Uterus (tissue), 4 donors: ENCODE measurements around the gene CTNND2. TPM values are rescaled to one million over a fixed set of nuclear protein-coding genes. Genes with fewer than 3 reads are reported as not detected.

Experiments used
- DNase-seq, 2 donors: peaks; one replicate each; pipeline ENCODE4 v3.0.0-alpha.2; 2019 to 2020
- H3K27ac ChIP-seq, 2 donors: fragments of 200-600 bp; sonication (generic); 1 replicate in 1 of 2; 2 replicates in 1 of 2; pipeline ENCODE4 v1.5.1; 2016 to 2018
- H3K27me3 ChIP-seq, 2 donors: fragments of 200-600 bp; sonication (generic); one replicate each; pipeline ENCODE4 v1.5.1; 2018 to 2019; ENCODE audit warnings: control low read depth in 1 of 2
- H3K36me3 ChIP-seq, 2 donors: fragments of 200-600 bp; sonication (generic); one replicate each; pipeline ENCODE4 v1.5.1; 2019; ENCODE audit warnings: control low read depth in 1 of 2
- H3K4me1 ChIP-seq, 2 donors: fragments of 200-600 bp; sonication (generic); one replicate each; pipeline ENCODE4 v1.5.1; 2018 to 2019; ENCODE audit warnings: control low read depth in 1 of 2
- H3K4me3 ChIP-seq, 2 donors: fragments of 200-600 bp; sonication (generic); 1 replicate in 1 of 2; 2 replicates in 1 of 2; pipeline ENCODE4 v1.5.1; 2018 to 2019; ENCODE audit warnings: mild to moderate bottlenecking in 1 of 2
- H3K9me3 ChIP-seq, 2 donors: fragments of 200-600 bp; sonication (generic); one replicate each; pipeline ENCODE4 v1.5.1; 2019; ENCODE audit warnings: control low read depth in 1 of 2
- POLR2A ChIP-seq, 2 donors: fragments of 450-650 bp; IDR thresholded peaks; one replicate each; pipeline ENCODE4 v1.6.1; 2016; ENCODE audit warnings: antibody characterized with exemption in 2 of 2, mild to moderate bottlenecking in 1 of 2, moderate library complexity in 1 of 2
- intact Hi-C: fragments of 100-400 bp; cut with DNase I; formaldehyde crosslinking; loops from one replicate; pipeline ENCODE4 v1.15.1; 2023; ENCODE audit warnings: low total_unique reads
- total RNA-seq, 4 donors: library from RNA; depleted of rRNA in 3 of 4; stranded (reverse); fragments of >200 nt in 3 of 4; gene quantifications; one replicate each; pipeline versions ENCODE4 v1.1.0 to v1.2.4, GENCODE V29; 2014 to 2023
- TF ChIP-seq, protein P1 (sequence below), 4 experiments: fragments of 200-600 bp in 2 of 4; fragments of 450-650 bp in 2 of 4; sonication (generic) in 2 of 4; IDR thresholded peaks; one replicate each; pipeline ENCODE4 v1.5.1; 2016 to 2019; ENCODE audit warnings: antibody characterized with exemption in 4 of 4, mild to moderate bottlenecking in 2 of 4, moderate library complexity in 1 of 4
- donor health status: DM: yes; HTN: yes; CAD: no.

CTNND2 gene
- total RNA-seq, 4 donors from 2014 or later: 0.49 to 1.2 TPM; not detected in 2

DNA sequence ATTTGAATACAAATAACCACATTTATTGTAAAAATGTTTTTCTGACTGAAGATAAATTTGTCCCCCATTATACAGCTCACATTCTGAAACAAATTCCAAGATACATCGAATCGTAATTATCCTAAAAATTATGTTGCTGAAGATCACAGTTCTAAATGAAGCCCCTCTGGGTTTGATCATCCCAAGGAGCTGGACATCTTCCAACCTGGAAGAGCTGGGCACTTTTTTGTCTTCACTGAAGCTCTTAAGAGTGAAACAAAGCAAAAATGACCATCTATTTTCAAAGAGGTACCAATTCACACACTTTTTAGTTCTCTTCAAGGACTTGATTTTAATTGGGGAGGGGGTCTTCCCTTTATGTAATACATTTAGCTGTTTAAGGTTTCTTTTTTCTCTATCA is 5.5 kb downstream of the CTNND2 start:
- H3K4me3 ChIP-seq: no peak overlapping the region
- no peaks in the 10 kb centered on the region for H3K36me3 ChIP-seq
- H3K27ac ChIP-seq: no peak overlapping the region
- no peaks in the 10 kb centered on the region for H3K27me3 ChIP-seq
- intact Hi-C loops: no loop called here
- no peaks in the 10 kb centered on the region for H3K4me1 ChIP-seq
- TF ChIP-seq POLR2A (IDR thresholded peaks at IDR 0.05): no peak
- TF ChIP-seq, protein P1, sequence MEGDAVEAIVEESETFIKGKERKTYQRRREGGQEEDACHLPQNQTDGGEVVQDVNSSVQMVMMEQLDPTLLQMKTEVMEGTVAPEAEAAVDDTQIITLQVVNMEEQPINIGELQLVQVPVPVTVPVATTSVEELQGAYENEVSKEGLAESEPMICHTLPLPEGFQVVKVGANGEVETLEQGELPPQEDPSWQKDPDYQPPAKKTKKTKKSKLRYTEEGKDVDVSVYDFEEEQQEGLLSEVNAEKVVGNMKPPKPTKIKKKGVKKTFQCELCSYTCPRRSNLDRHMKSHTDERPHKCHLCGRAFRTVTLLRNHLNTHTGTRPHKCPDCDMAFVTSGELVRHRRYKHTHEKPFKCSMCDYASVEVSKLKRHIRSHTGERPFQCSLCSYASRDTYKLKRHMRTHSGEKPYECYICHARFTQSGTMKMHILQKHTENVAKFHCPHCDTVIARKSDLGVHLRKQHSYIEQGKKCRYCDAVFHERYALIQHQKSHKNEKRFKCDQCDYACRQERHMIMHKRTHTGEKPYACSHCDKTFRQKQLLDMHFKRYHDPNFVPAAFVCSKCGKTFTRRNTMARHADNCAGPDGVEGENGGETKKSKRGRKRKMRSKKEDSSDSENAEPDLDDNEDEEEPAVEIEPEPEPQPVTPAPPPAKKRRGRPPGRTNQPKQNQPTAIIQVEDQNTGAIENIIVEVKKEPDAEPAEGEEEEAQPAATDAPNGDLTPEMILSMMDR (IDR thresholded peaks at IDR 0.05): no peak
- H3K9me3 ChIP-seq: no peaks in the 10 kb centered on the region
- no peak for DNase-seq

DNA sequence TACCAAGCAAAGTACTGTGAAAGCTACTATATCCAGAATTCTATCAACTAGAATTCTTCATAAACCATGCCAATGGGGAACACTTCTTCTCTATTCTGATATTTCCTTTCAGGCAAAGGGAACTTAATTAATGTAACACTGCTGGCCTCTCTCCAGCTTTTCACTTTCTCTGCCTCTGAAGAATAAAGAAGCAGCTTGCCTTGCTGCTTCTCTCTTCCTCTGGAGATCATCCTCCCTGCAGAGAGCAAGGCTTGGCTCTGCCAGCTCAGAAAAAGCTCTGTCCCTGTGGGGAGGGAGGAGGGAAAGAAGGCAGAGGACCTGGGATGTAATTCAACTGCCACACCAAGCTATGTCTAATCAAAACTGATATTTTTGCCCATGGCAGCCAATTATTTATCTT is 6.5 kb downstream of the CTNND2 start:
- no peaks in the 10 kb centered on the region for H3K27me3 ChIP-seq
- intact Hi-C loops: no loop called here
- no peak overlapping the region for H3K4me3 ChIP-seq
- no peaks in the 10 kb centered on the region for H3K9me3 ChIP-seq
- DNase-seq: no peak
- H3K4me1 ChIP-seq: no peaks in the 10 kb centered on the region
- no peak overlapping the region for H3K27ac ChIP-seq
- H3K36me3 ChIP-seq: no peaks in the 10 kb centered on the region
- no peak for TF ChIP-seq POLR2A (IDR thresholded peaks at IDR 0.05)
- TF ChIP-seq, protein P1 (IDR thresholded peaks at IDR 0.05): no peak

- intact Hi-C loops: no loop called here
- H3K27me3 ChIP-seq: no peaks in the 10 kb centered on the region
- no peaks in the 10 kb centered on the region for H3K4me1 ChIP-seq
- TF ChIP-seq POLR2A (IDR thresholded peaks at IDR 0.05): no peak
- TF ChIP-seq, protein P1 (IDR thresholded peaks at IDR 0.05): no peak
- H3K9me3 ChIP-seq: no peaks in the 10 kb centered on the region
- H3K27ac ChIP-seq: no peak overlapping the region
- H3K4me3 ChIP-seq: no peak overlapping the region
- no peaks in the 10 kb centered on the region for H3K36me3 ChIP-seq
- DNase-seq: no peak
Measured at GRCh38 chr5:11894992-11895391, 9.3 kb downstream of the CTNND2 start.

- Histone ChIP-seq H3K4me1 (no peaks in the 10 kb centered on the region), H3K9me3 (no peaks in the 10 kb centered on the region), H3K27me3 (no peaks in the 10 kb centered on the region), H3K36me3 (no peaks in the 10 kb centered on the region), H3K27ac (no peak overlapping the region), H3K4me3 (no peak overlapping the region)
- DNase-seq: no peak
- TF ChIP-seq, protein P1 (IDR thresholded peaks at IDR 0.05): no peak
- TF ChIP-seq POLR2A (IDR thresholded peaks at IDR 0.05): no peak
- intact Hi-C loops: no loop called here
Measured at GRCh38 chr5:11892832-11893231, 11.4 kb downstream of the CTNND2 start.

GRCh38 chr5:11890777-11891176 is 13.5 kb downstream of the CTNND2 start:
- no peaks in the 10 kb centered on the region for H3K36me3 ChIP-seq
- no peak for TF ChIP-seq POLR2A (IDR thresholded peaks at IDR 0.05)
- TF ChIP-seq, protein P1 (IDR thresholded peaks at IDR 0.05): no peak
- H3K27me3 ChIP-seq: no peaks in the 10 kb centered on the region
- H3K27ac ChIP-seq: no peak overlapping the region
- no peaks in the 10 kb centered on the region for H3K9me3 ChIP-seq
- no peaks in the 10 kb centered on the region for H3K4me1 ChIP-seq
- intact Hi-C loops: no loop called here
- no peak overlapping the region for H3K4me3 ChIP-seq
- no peak for DNase-seq
